Stimulated activated CD8-positive, alpha-beta memory T cell treated with anti-CD3 and anti-CD28 coated beads, Interleukin-4, amount 100 ng/mL, for 4 hours (primary cell): ENCODE data around the gene JCAD.
A peak's percentile ranks its signal among the peaks of the same experiment; 100 is the strongest.
"Not testable (repeated sequence)": the region's sequence is repeated elsewhere in the genome, so short reads cannot be mapped to it uniquely, and the experiment has no call there.

Experiments
- DNase-seq, 2 donors: peaks; one replicate each; pipeline ENCODE4 v3.0.0-alpha.2; 2020; ENCODE audit warnings: low read depth in 2 of 2, low spot score in 1 of 2

JCAD gene, protein sequence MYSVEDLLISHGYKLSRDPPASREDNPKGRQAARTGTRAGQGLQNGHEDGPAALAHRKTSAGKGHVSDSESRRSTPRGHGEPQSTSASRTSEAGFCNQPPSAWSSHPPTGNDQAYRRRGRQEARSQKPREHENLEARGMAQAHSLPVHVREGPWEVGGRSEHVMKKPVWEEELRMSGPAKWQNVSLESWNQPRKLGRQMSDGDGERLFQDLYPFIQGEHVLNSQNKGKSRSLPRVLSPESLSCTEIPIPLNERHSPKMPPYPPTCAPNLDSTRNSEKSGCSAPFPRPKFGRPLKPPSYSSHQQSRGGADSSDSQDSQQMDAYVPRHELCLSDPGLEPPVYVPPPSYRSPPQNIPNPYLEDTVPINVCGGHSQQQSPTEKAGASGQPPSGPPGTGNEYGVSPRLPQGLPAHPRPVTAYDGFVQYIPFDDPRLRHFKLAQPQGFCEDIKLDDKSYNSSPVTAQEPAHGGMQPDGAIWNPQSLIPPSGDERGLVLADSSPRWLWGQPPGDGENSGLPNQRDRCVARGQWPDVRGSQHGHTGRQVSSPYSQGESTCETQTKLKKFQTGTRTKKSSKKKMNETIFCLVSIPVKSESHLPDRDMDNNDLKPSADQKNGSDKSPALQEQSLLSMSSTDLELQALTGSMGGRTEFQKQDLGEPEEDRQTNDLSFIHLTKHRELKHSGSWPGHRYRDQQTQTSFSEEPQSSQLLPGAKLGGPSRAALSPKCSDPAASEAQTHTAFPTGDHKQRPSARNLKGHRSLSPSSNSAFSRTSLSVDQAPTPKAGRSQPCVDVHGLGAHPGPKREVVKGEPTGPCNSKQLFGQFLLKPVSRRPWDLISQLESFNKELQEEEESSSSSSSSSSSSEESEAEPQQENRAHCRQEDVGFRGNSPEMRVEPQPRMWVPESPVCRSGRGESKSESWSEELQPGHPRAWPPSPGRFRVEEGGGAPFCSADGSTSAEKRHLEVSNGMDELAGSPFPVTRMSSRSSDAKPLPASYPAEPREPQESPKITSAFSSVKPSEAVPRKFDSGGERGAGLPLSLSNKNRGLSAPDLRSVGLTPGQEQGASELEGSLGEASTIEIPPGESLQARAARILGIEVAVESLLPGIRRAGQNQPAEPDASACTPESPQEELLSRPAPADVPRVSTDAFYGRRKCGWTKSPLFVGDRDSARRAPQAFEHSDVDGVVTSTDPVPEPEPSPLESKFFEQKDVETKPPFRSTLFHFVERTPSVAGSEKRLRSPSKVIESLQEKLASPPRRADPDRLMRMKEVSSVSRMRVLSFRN (N-terminal part only)

DNA sequence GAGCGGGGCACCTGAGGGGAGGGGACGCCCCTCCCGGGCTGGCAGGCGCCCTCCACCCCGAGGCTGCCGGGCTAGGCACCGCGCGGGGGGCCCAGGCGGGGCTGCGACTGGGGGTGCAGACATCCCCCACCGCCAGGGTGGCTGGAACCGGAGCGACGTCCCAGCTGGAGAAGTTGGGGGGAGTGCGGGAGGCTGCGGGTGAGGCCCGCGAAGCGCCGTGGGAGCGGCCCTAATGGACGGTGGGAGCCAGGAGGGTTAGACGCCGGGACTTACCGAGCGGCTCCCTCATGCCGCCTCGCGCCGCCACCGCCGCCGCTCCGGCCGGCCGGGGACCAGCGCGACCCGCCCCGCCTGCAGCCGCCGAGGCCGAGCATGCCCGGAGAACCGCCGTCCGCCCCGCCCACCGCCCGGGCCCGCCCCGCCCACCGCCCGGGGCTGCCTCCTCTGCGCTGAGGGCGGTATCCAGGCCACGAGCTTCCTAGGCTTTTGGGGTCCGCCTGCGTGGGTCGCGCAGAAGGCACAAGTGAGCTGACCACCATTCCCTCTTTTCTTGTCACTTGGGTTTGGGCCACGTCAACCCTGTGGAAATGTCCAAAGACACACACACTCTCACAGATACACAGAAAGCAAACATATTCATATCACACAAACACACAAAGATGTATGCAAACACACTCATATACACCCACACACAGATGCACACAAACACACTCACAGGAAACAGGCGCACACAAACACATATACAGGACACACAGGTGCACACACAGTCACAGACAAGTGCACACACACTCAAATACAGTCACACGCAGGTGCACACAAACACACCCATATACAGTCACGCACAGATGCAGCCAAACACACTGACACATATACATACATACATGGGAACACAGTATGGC, at the start of gene JCAD:
Gene JCAD (minus strand): TSS at position 378 of the 899 bp plus-strand sequence. CDS start 11,774 bp downstream, outside the sequence.
- peak in 1 of 2 donors; percentile 13 for DNase-seq

DNA sequence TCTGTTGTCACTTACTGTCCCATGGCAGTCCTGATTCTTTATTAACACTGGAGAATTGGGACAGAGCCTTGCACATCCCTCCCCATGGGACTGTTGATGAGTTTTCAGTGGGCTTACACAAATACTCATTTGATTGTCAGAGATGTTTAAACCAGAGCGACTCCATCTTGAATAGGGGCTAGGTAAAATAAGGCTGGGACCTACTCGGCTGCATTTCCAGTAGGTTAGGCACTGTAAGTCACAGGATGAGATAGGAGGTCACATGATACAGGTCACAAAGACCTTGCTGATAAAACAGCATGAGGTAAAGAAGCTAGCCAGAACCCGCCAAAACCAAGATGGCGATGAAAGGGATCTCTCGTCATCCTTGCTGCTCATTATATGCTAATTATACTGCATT, 47.6 kb upstream of the JCAD start:
- DNase-seq: no peak

DNA sequence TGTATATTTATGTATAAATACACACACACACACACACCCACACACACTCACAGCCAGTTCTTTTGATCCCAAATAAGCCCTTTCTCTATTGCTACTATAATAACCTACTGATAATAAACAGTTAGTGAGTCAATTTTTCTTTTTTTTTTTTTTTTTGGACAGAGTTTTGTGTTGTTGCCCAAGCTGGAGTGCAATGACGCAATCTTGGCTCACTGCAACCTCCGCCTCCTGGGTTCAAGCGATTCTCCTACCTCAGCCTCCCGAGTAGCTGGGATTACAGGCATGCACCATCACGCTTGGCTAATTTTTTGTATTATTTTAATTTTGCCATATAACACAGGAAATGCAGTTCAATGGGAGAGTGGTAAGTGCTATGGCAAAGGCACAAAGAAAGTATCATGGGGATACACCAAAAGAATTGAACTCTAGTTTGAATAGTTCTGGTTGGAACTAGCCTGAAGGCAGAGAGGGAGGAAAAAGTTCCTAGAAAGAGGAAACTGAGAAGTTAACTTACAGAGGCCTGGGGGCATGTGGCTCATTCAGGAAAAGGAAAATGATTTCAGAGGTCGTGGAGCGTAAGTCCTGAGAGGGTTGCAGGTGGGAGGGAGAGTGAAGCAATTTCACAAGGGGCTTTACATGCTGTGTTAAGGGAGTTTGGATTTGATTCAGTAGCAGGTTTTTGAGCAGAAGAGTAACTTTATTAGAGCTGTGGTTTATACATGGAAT, 44.4 kb upstream of the JCAD start:
- no peak for DNase-seq

DNA sequence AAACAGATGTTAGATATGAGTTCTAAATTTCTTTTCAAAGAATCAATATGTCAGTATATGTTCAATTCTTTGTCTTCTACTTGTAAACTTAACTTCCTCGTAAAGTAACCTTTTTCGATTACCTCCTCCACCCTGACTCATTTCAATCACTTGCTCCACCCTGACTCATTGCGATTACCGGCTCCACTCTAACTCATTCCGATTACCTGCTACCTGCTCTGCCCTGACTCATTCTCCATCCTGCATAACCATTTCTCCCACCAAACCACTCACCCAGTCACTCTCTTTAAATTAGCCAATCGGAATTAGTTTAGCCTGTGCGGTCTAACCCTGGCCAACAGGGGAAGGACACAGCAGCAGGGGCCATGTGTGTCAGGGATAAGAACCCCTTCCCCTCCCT, 40.3 kb upstream of the JCAD start:
- not testable (repeated sequence) for DNase-seq

DNA sequence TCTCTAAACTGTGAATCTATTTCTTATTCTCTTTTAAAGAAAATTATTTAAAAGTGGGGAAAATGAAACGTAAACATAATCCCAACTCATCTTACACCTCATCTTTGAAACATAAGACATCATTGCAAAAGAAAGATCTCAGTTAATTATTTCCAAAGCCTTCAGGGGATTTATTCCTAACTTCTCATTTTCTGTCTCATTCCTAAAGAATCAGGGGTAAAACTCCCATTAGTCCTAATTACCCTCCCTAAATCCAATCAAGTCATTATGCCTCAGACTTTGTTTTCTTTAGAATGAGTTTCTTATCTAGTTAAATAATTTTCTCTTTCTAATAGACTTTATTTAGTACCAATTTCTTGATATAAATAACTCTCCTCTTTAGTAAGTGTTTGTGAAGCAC, 39.7 kb upstream of the JCAD start:
- DNase-seq: no peak

DNA sequence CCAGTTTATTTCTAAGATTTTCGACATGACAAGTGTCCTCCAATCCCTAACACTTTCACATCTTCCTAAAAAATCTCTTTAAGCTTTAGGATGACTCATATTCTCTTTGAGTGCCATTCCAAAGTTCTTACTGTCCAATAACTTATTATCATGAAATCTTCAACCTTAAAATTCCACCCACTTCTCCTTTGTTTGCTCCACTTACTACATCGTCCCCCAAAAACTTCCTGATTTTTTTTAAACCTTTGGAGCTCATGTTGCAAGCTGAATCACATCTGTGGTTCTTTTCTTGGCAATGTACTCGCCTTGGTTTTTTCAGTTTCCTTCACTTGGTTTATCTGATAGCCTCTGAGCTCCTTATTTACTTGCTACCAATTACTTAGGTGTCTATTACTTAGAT, 39.2 kb upstream of the JCAD start:
- no peak for DNase-seq

DNA sequence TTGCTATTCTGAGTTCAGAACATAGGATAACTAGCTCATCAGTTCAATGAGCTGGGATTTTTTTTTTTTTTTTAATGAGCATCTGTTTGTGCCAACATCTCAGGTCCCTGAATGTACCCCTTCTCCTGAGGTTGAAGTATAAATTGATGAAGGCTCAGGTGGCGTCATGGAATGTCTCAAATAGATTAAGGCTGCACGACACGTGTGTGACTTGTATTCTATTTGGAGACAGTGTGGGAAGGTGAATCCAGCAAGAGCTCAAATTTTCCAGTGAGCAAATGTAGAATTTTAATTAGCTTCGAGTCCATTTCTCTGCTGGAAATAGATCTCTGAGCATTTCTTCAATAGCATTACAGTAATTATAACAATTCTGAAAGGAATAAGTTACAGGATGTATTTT, 37.2 kb upstream of the JCAD start:
- no peak for DNase-seq

DNA sequence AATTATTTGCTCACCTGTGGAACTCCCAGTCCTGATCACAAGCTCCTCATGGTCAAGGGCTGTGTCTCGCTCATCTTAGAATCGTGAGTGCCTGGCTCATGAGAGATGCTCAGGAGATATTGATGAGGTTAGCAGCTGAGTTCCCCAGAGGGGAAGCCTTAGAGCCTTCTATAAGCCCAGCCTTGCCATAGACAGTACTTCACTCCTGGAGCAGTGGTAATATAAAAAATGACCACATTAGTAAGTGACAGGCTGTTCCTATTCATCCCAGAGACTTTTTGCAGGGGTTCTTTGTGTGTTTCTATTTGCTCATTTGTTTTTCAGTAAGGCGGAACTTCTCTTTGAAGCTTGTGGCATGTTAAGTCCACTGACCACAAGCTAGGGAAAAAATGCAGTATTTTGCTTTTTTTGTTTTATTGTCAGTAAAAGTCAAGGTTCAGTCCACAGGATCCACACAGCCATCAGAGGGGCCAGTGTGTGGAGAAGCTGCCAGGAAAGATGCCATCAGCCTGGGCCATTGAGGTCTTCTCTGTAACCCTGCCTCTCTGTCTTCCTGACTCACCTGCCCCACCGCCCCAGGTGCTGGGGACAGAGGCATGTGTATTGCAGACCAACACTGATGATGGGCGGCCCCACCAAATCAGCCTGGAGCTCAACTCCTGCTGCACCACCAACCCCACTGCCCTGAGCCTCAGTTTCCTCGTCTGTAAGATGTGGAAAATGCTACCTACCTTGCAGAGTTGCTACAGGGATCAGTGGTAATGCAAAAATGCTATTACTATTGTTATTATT, 36.4 kb upstream of the JCAD start:
- DNase-seq: no peak

DNA sequence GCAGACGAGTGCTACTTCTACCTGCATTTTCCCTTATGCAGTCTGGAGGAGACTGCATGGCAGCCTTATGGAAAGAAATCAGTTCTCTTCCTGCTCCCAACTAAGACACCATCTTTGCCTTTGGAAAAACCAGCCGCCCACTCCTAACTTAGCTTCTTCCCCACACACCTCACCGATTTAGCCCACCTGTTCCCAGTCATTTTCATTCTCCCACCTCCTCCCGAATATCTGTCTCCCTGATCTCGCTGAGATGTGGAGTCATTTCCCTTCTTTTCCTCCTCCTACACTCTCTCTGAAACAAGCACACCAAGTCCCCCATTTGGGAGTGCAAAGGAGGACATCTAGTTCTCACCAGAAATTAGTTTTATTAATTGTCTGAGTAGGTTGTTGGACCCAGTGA, 35.2 kb upstream of the JCAD start:
- no peak for DNase-seq

DNA sequence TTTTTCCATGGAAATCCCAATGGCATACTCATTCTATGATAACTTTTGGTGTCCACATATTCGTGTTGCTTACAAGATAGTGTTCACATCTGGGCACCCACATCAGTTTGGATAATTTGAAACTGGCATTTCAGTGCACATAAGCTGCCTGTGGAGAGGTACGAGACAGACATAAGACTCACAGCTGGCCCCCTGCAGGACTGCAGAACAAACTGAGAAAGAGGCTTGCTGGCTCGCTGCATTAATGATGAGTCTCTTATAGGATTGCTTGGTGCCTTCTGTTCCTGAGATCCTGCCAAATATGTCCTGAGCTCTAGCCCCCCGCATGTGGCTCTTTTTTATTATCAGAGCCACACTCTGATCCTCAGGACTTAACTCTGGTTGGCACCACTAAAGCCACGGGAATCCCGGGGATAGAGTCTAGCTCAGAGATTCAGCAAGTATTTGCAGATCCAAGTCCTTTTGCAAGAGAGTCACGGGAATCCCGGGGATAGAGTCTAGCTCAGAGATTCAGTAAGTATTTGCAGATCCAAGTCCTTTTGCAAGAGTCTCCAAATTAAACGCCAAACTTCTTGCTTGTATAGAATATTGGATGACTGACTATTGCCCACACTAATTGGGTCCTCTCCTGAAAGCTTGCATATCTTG, 34.0 kb upstream of the JCAD start:
- DNase-seq: no peak

DNA sequence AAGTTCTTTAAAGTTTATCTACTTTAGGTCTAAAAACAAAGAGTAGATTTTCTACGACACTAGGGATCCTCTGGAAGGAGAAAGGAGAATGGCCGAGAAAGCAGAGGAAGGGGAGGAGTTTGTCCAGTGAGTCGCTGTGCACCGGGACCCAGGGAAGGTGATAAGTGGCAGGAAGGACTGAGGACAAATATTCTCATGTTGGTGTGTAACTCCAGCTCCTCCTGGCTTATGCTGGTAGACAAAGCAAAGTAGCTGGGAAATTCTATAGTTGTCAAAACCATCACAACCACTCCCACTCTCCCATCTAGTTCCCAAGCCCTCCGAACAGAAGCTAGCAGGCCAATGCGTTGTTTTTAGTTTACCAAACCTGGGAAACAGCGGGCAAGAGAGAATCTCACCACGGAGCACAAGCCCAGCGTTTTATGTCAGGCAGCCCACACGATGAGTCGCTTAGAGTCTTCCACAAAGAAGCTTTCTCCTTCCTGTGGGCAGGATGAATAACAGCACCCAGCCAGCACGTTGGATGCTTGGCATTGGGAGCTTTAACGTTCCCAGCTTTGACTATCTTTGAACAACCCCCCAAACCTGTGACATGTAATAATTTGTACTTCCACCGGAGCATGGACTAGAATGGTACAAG, 32.9 kb upstream of the JCAD start:
- DNase-seq: no peak

DNA sequence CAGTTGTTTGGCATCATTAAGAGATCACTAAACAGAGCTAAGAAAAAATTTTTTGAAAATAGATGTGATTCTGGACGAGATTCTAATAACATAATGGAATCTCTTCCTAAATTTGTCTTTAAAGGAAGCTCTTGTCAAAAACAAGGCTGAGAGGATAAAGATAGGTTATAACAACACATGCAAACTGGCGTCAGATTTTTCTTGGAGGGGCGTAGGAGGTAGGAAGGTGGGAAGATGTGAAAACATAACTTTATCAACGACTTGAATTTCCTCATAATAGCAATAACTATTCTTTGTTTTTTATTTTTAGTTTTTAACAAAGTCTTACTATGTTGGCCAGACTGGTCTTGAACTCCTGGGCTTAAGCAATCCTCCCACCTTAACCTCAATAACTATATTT, 31.8 kb upstream of the JCAD start:
- DNase-seq: no peak

DNA sequence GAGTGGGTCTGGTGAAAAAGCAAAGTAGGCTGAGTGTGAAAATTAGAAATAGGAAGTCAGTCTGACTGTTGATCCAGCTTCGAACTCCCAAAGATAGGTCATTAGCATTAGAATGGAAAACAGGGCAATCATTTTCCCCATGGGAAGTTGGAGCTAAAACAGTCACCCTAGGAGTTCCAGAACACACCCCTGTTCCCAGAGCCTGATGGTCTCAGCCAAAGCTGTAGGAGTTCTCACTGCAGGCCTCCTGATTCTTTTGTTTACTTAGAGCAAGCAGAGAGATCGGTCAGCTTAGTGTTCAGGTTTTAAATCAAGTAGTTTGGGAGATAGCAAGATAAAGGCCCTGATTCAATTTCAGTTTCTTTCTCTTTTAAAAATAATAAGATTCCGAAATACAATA, 28.8 kb upstream of the JCAD start:
- DNase-seq: no peak

DNA sequence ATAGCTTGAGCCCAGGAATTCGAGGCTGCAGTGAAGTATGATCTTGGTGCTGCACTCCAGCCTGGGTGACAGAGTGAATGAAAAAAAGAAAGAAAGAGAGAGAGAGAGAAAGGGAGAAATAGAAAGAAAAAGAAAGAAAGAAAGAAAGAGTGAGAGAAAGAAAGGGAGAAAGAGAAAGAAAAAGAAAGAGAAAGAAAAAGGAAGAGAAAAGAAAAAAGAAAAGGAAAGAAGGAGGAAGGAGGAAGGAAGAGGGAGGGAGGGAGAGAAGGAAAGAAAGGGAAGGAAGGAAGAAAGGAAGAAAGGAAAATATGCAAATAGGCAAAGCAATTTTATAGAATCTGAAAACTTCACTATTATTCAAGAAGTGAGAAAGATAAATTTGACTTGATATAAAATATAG, 24.5 kb upstream of the JCAD start:
- no peak for DNase-seq

DNA sequence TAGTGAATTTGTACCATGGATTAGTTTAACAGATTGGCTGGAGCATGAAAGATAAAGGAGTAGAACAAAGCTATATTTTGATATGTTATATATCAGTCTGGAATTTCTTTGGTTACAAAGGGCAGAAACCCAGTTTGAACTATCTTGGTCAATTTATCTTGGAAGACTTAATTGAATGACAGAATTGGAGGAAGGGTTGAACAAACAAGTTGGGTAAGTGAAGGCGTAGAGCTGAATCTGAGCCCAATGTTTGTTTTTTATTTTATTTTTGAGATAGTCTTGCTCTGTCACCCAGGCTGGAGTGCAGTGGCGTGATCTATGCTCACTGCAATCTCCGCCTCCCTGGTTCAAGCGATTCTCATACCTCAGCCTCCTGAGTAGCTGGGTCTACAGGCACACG, 21.8 kb upstream of the JCAD start:
- DNase-seq: no peak

DNA sequence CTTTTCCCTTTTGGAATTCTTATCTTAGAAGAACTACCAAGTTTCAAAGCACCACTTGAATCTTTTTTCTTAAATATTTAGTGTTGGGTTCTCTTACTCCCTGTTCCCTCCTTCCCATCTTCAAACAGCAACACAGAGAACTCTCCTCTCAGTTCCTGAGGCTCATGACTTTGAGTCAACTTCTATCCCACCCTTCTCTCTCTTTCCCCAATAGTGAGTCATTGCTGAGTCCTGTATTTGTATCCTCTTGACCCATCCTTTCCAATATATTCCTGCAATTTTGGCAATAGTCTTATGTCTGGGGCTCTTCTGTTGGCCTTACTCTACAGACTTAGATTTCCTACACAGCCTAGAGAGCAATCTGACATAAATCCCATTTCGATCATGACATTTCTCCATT, 20.8 kb upstream of the JCAD start:
- DNase-seq: no peak

DNA sequence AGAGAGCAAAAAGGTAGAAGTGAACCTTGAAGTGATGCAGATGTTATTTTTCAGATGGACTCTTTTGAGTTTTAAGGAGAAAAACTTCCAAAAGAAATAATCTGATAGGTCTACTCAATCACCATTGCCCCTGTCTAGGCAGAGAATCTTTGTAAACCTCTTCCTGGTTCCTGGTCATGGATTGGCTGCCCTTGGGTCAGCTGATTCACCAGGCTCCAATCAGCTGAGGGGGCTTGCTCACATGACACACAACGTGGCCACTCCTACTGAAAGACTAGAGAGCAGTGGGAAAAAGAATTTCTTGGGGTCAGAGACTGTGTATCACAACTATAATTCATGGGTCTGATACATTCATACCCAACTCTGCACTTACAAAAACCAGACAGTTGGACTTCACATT, 20.0 kb upstream of the JCAD start:
- no peak for DNase-seq

DNA sequence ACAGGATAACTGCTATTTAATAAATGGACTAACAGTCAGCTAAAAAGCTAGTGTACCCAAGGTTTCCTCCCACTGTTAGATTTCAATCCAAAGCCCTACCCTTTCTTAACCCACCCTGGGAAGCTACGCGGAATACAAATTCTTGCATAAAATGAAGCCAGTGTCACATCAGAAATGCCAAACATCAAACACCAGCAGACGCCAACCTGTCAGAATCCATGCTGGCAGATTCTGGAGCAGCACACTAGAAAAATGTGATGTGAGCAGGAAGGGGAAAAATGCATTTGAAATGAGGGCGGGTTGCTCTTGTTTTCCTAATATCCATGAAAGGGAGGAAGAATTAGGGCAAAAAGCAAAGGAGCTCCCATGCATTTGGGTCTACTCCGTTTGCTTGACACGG, 16.1 kb upstream of the JCAD start:
- DNase-seq: no peak
